Cortex of kidney (tissue), 1 donor: ENCODE data around the gene TNPO3.

Experiments
- DNase-seq: peaks from one replicate; lab custom pipeline; 2025; lab: John Stamatoyannopoulos, UW

Gene TNPO3

GRCh38 chr7:128906766-128907559 lies 147.9 kb downstream of the TNPO3 start:
- DNase-seq: no peak

- DNase-seq: no peak
These were observed 148.7 kb downstream of the TNPO3 start for GRCh38 chr7:128906001-128906765.

GRCh38 chr7:128904381-128905197 lies 150.3 kb downstream of the TNPO3 start:
- DNase-seq: no peak
